IMR-90 (cell line): ENCODE data around the gene ZNF550. TPM values are rescaled to one million over a fixed set of nuclear protein-coding genes. Genes with fewer than 3 reads are reported as not detected.
A peak's percentile ranks its signal among the peaks of the same experiment; 100 is the strongest.

Experiments
- ATAC-seq: fragments of 200-7000 bp; cut with Tn5 transposase; 2 replicates; pipeline ENCODE4 v1.9.1; 2020; ENCODE audit warnings: low read depth, mild to moderate bottlenecking, moderate library complexity
- Bru-seq: library from RNA; stranded (reverse); fragments of 400-500 nt; gene quantifications from one replicate; lab custom pipeline; 2021; lab: Mats Ljungman, UMichigan
- BruChase-seq, 2 experiments: library from RNA; stranded (reverse); fragments of 400-500 nt; gene quantifications; one replicate each; lab custom pipeline; 2021; lab: Mats Ljungman, UMichigan
- BruUV-seq: library from RNA; stranded (reverse); fragments of 400-500 nt; replicated peaks from 2 replicates; lab custom pipeline; 2021; lab: Mats Ljungman, UMichigan
- CTCF ChIA-PET: fragments of 300-600 bp; formaldehyde crosslinking; extraction: SDS; loops from one replicate; lab custom pipeline; 2021; ENCODE audit warnings: antibody characterized with exemption; lab: Yijun Ruan, JAX
- POLR2A ChIA-PET: fragments of 300-600 bp; sonication (Branson Sonifier 250); formaldehyde crosslinking; loops from one replicate; lab custom pipeline; 2022; ENCODE audit warnings: antibody characterized with exemption; ENCODE audit not compliant: unreplicated experiment; lab: Charles Lee
- DNase-seq: peaks from one replicate; pipeline ENCODE4 v3.0.0; 2013
- H2AFZ ChIP-seq: replicated peaks from 2 replicates; pipeline ENCODE3; 2013; ENCODE audit warnings: low read length, mild to moderate bottlenecking; ENCODE audit not compliant: poor library complexity
- H2AK5ac ChIP-seq: 2 replicates; pipeline ENCODE4 v1.6.1; 2013; ENCODE audit warnings: low read depth, low read length, inconsistent platforms
- H2AK9ac ChIP-seq: replicated peaks from 2 replicates; pipeline ENCODE3; 2013; ENCODE audit warnings: mild to moderate bottlenecking, low read depth, low read length, moderate library complexity; ENCODE audit not compliant: poor library complexity
- H2BK120ac ChIP-seq: 2 replicates; pipeline ENCODE4 v1.6.1; 2013; ENCODE audit warnings: low read depth, low read length, inconsistent platforms
- H2BK15ac ChIP-seq: 3 replicates; pipeline ENCODE4 v1.6.1; 2013; ENCODE audit warnings: low read depth, low read length, inconsistent platforms
- H2BK20ac ChIP-seq: 2 replicates; pipeline ENCODE4 v1.6.1; 2013; ENCODE audit warnings: low read depth, mild to moderate bottlenecking, inconsistent platforms, low read length, moderate library complexity
- H2BK5ac ChIP-seq: 2 replicates; pipeline ENCODE4 v1.6.1; 2013; ENCODE audit warnings: mild to moderate bottlenecking, low read depth, low read length, inconsistent platforms; ENCODE audit not compliant: poor library complexity, severe bottlenecking
- H3K14ac ChIP-seq: replicated peaks from 2 replicates; pipeline ENCODE4 v1.6.1; 2013; ENCODE audit warnings: low read depth, low read length, inconsistent platforms
- H3K18ac ChIP-seq: 2 replicates; pipeline ENCODE4 v1.6.1; 2013; ENCODE audit warnings: low read depth, low read length, control low read depth
- H3K23ac ChIP-seq: 2 replicates; pipeline ENCODE4 v1.6.1; 2013; ENCODE audit warnings: low read depth, low read length, inconsistent platforms
- H3K27ac ChIP-seq: 2 replicates; pipeline ENCODE4 v1.5.1; 2013; ENCODE audit warnings: mild to moderate bottlenecking, control low read depth, low read length; ENCODE audit not compliant: insufficient read depth
- H3K27me3 ChIP-seq: 2 replicates; pipeline ENCODE4 v1.6.1; 2013; ENCODE audit warnings: low read length; ENCODE audit not compliant: control insufficient read depth, insufficient read depth
- H3K36me3 ChIP-seq: 2 replicates; pipeline ENCODE4 v1.6.1; 2013; ENCODE audit warnings: low read length, mixed read lengths; ENCODE audit not compliant: control insufficient read depth, insufficient read depth
- H3K4ac ChIP-seq: 2 replicates; pipeline ENCODE4 v1.6.1; 2013; ENCODE audit warnings: low read depth, low read length, inconsistent platforms
- H3K4me1 ChIP-seq: 2 replicates; pipeline ENCODE4 v1.6.1; 2013; ENCODE audit warnings: low read length, mixed read lengths; ENCODE audit not compliant: control insufficient read depth, insufficient read depth
- H3K4me2 ChIP-seq: 2 replicates; pipeline ENCODE4 v1.6.1; 2013; ENCODE audit warnings: low read depth, mild to moderate bottlenecking, control low read depth, low read length, moderate library complexity
- H3K4me3 ChIP-seq: 2 replicates; pipeline ENCODE4 v1.5.1; 2013; ENCODE audit warnings: low read depth, mild to moderate bottlenecking, control low read depth, low read length, moderate library complexity; ENCODE audit not compliant: insufficient read depth
- H3K56ac ChIP-seq: 2 replicates; pipeline ENCODE4 v1.6.1; 2013; ENCODE audit warnings: low read length, inconsistent platforms; ENCODE audit not compliant: insufficient read depth; ENCODE audit errors: extremely low read depth
- H3K79me1 ChIP-seq, 2 experiments: 2 replicates each; pipeline ENCODE4 v1.6.1; 2013; ENCODE audit warnings: low read length in 2 of 2, inconsistent platforms in 1 of 2, low read depth in 1 of 2
- H3K9ac ChIP-seq: 2 replicates; pipeline ENCODE4 v1.6.1; 2013; ENCODE audit warnings: low read depth, low read length, control low read depth
- H3K9me1 ChIP-seq: 2 replicates; pipeline ENCODE4 v1.6.1; 2013; ENCODE audit warnings: low read length, inconsistent platforms; ENCODE audit not compliant: insufficient read depth
- H3K9me3 ChIP-seq: 2 replicates; pipeline ENCODE4 v1.6.1; 2013; ENCODE audit warnings: low read length; ENCODE audit not compliant: control insufficient read depth, insufficient read depth
- H4K20me1 ChIP-seq: 2 replicates; pipeline ENCODE4 v1.6.1; 2013; ENCODE audit warnings: low read length, inconsistent platforms; ENCODE audit not compliant: insufficient read depth
- H4K5ac ChIP-seq: 2 replicates; pipeline ENCODE4 v1.6.1; 2013; ENCODE audit warnings: mild to moderate bottlenecking, low read depth, low read length, control low read depth
- H4K8ac ChIP-seq, 2 experiments: 2 replicates each; pipeline ENCODE4 v1.6.1; 2013; ENCODE audit warnings: low read depth in 2 of 2, low read length in 2 of 2, control low read depth in 1 of 2, inconsistent platforms in 1 of 2
- H4K91ac ChIP-seq: 2 replicates; pipeline ENCODE4 v1.6.1; 2013; ENCODE audit warnings: low read depth, low read length, inconsistent platforms; ENCODE audit not compliant: insufficient read depth
- BHLHE40 ChIP-seq: fragments of 150-350 bp; IDR thresholded peaks from 2 replicates; pipeline ENCODE4 v1.6.1; 2016; ENCODE audit warnings: mild to moderate bottlenecking, low read depth, low read length
- CEBPB ChIP-seq: IDR thresholded peaks from 2 replicates; pipeline ENCODE4 v1.6.1; 2012; ENCODE audit warnings: low read depth, low read length, improper control_type of control experiment
- CHD1 ChIP-seq: IDR thresholded peaks from 2 replicates; pipeline ENCODE4 v1.6.1; 2012; ENCODE audit warnings: low read depth, low read length, improper control_type of control experiment
- FOS ChIP-seq: fragments of 150-350 bp; IDR thresholded peaks from 2 replicates; pipeline ENCODE4 v1.6.1; 2016; ENCODE audit warnings: low read depth, low read length
- MAFK ChIP-seq: IDR thresholded peaks from 2 replicates; pipeline ENCODE4 v1.6.1; 2012; ENCODE audit warnings: low read depth, low read length, improper control_type of control experiment
- MAZ ChIP-seq: IDR thresholded peaks from 2 replicates; pipeline ENCODE4 v1.6.1; 2012; ENCODE audit warnings: low read depth, mild to moderate bottlenecking, low read length, improper control_type of control experiment, moderate library complexity, borderline replicate concordance
- NFE2L2 ChIP-seq: fragments of 150-350 bp; IDR thresholded peaks from 2 replicates; pipeline ENCODE4 v1.6.1; 2016; ENCODE audit warnings: low read depth, mild to moderate bottlenecking, low read length
- POLR2A ChIP-seq: IDR thresholded peaks from 2 replicates; pipeline ENCODE4 v1.6.1; 2012; ENCODE audit warnings: mild to moderate bottlenecking, low read depth, low read length
- RCOR1 ChIP-seq: IDR thresholded peaks from 2 replicates; pipeline ENCODE4 v1.6.1; 2012; ENCODE audit warnings: mild to moderate bottlenecking, low read length, improper control_type of control experiment; ENCODE audit not compliant: insufficient replicate concordance
- RFX5 ChIP-seq: IDR thresholded peaks from 2 replicates; pipeline ENCODE4 v1.8.0; 2012; ENCODE audit warnings: low read depth, mild to moderate bottlenecking, low read length, moderate library complexity
- SMC3 ChIP-seq: fragments of 150-350 bp; IDR thresholded peaks from 2 replicates; pipeline ENCODE4 v1.6.1; 2016; ENCODE audit warnings: low read depth, mild to moderate bottlenecking, antibody characterized with exemption, low read length, moderate library complexity
- USF2 ChIP-seq: fragments of 150-350 bp; IDR thresholded peaks from 2 replicates; pipeline ENCODE4 v1.6.1; 2017; ENCODE audit warnings: mild to moderate bottlenecking, antibody characterized with exemption, low read length, low read depth
- WGBS, 2 experiments: methylation state at CpG; one replicate each; pipeline versions ENCODE4 v1.1.5 to v1.1.7; 2013; ENCODE audit warnings: missing lambda C conversion rate in 2 of 2; ENCODE audit not compliant: insufficient read length in 1 of 2; ENCODE audit errors: extremely low coverage in 2 of 2; 5-methylcytosine and 5-hydroxymethylcytosine counted together
- dilution Hi-C: fragments of 300-500 bp; cut with HindIII; formaldehyde crosslinking; loops from one replicate; pipeline ENCODE4 v1.14.3; 2018; ENCODE audit warnings: low sequenced_read_pairs; ENCODE audit not compliant: unreplicated experiment
- in situ Hi-C: fragments of 300-500 bp; cut with MboI; formaldehyde crosslinking; loops from 3 replicates; pipeline ENCODE4 v1.14.3; 2019; ENCODE audit warnings: low sequenced_read_pairs, inconsistent platforms, mixed read lengths
- intact Hi-C: fragments of 100-400 bp; cut with micrococcal nuclease; formaldehyde crosslinking; loops from 2 replicates; pipeline ENCODE4 v1.10.0; 2022
- long read RNA-seq: library from polyadenylated mRNA; unstranded; transcript quantifications from one replicate; pipeline ENCODE4 v2.0.0, GENCODE V29; 2021; ENCODE audit not compliant: unreplicated experiment
- polyA plus RNA-seq, 3 experiments: library from polyadenylated mRNA; depleted of rRNA; stranded (reverse); fragments of >200 nt; gene quantifications; 2 replicates each; pipeline ENCODE4 v1.2.3, GENCODE V29; 2012; ENCODE audit warnings: low replicate concordance in 1 of 3
- total RNA-seq: library from RNA; depleted of rRNA; stranded (reverse); fragments of >200 nt; gene quantifications from 2 replicates; pipeline ENCODE4 v1.2.3, GENCODE V29; 2012; rRNA removed
- TF ChIP-seq, protein P1 (sequence below): conservative IDR thresholded peaks from 2 replicates; pipeline ENCODE4 v1.5.1; 2012; ENCODE audit warnings: mild to moderate bottlenecking, low read depth, low read length, improper control_type of control experiment

The ZNF550 gene
- total RNA-seq = 6.9 and 12.5 TPM in 2 replicates
- polyA plus RNA-seq (2012; rRNA removed) = 4.2 and 5.7 TPM in 2 replicates
- 2.7 and 4.9 TPM in 2 replicates for polyA plus RNA-seq (2012; cell fraction: cytosol; rRNA removed)
- polyA plus RNA-seq (2012; cell fraction: nucleus; rRNA removed; ENCODE audit: low replicate concordance) = 6.8 and 10.1 TPM in 2 replicates
- percentile 53 among the genes with signal in this experiment for Bru-seq, nascent RNA
- BruChase-seq, experiment 1, labeled RNA remaining after a 6-hour chase = percentile 56 among the genes with signal in this experiment
- percentile 57 among the genes with signal in this experiment for BruChase-seq, experiment 2, labeled RNA remaining after a 2-hour chase
- long read RNA-seq, full-length matches to known transcripts = 8 of 13 reads
- long read RNA-seq, partial matches to known transcripts = 2 of 13 reads
- long read RNA-seq, other reads (novel, unspliced or antisense) = 3 of 13 reads

- H3K9me3 ChIP-seq = peaks cover 14% of the 10 kb centered on the region
- peak within 1 kb of the TSS; percentile 91 for H3K9ac ChIP-seq
- in situ Hi-C loops (no loop called here), dilution Hi-C loops (no loop called here), intact Hi-C loops (no loop called here)
- peak within 1 kb of the TSS; percentile 58; the same call in 1 of the 2 replicates for H4K91ac ChIP-seq
- POLR2A ChIA-PET = no interaction called here
- peak within 1 kb of the TSS; percentile 87 for H4K5ac ChIP-seq
- no peaks in the 10 kb centered on the region for H3K9me1 ChIP-seq
- 0% methylated on average over 29 of the region's 56 CpGs; no CpG with 5 or more reads in 1 of the 2 experiments for WGBS, 2 experiments
- peak; percentile 98 for ATAC-seq
- H4K8ac ChIP-seq = peak within 1 kb of the TSS; percentile 50 to 88
- CTCF ChIA-PET = no interaction called here
- peak within 1 kb of the TSS; percentile 75 for H3K27ac ChIP-seq
- no TSS peak for BruUV-seq
- H3K36me3 ChIP-seq = peaks cover 14% of the 10 kb centered on the region
- no peak within 1 kb of the TSS for H3K56ac ChIP-seq
- peak; percentile 83 for DNase-seq
- no peaks in the 10 kb centered on the region for H4K20me1 ChIP-seq
- H2BK5ac ChIP-seq = peak within 1 kb of the TSS; percentile 88
- H3K27me3 ChIP-seq = no peaks in the 10 kb centered on the region
- H3K4me1 ChIP-seq = peaks cover 2% of the 10 kb centered on the region
- H2AK9ac ChIP-seq = peak within 1 kb of the TSS; percentile 90
- H2AK5ac ChIP-seq = peak within 1 kb of the TSS; percentile 60
- H3K4me2 ChIP-seq = peak within 1 kb of the TSS; percentile 90
- H3K4me3 ChIP-seq = peak within 1 kb of the TSS; percentile 95
- H2BK15ac ChIP-seq = peak within 1 kb of the TSS; percentile 68; the same call in 1 of the 3 replicates
- H3K79me1 ChIP-seq = peaks cover 9 to 29% of the 10 kb centered on the region in 2 experiments; a peak in 3 of 4 replicates
- peak within 1 kb of the TSS; percentile 58 for H3K4ac ChIP-seq
- H2AFZ ChIP-seq = peak within 1 kb of the TSS; percentile 97
- H3K14ac ChIP-seq = peak within 1 kb of the TSS; percentile 66
- peak within 1 kb of the TSS; percentile 41; the same call in 1 of the 2 replicates for H2BK20ac ChIP-seq
- H3K23ac ChIP-seq = peak within 1 kb of the TSS; percentile 70
- H2BK120ac ChIP-seq = peak within 1 kb of the TSS; percentile 32; the same call in 1 of the 2 replicates
- H3K18ac ChIP-seq = peak within 1 kb of the TSS; percentile 71
- TF ChIP-seq, protein P1, sequence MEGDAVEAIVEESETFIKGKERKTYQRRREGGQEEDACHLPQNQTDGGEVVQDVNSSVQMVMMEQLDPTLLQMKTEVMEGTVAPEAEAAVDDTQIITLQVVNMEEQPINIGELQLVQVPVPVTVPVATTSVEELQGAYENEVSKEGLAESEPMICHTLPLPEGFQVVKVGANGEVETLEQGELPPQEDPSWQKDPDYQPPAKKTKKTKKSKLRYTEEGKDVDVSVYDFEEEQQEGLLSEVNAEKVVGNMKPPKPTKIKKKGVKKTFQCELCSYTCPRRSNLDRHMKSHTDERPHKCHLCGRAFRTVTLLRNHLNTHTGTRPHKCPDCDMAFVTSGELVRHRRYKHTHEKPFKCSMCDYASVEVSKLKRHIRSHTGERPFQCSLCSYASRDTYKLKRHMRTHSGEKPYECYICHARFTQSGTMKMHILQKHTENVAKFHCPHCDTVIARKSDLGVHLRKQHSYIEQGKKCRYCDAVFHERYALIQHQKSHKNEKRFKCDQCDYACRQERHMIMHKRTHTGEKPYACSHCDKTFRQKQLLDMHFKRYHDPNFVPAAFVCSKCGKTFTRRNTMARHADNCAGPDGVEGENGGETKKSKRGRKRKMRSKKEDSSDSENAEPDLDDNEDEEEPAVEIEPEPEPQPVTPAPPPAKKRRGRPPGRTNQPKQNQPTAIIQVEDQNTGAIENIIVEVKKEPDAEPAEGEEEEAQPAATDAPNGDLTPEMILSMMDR = no peak
- TF ChIP-seq CHD1 (no peak), FOS (no peak), NFE2L2 (no peak), RFX5 (no peak), USF2 (no peak), RCOR1 (no peak), CEBPB (no peak), BHLHE40 (no peak), MAFK (no peak), POLR2A (peak; percentile 52; the same call in 1 of the 2 replicates), MAZ (no peak), SMC3 (no peak)
Observed at GRCh38 chr19:57559404-57560025, at the start of gene ZNF550. Gene ZNF550, minus strand, starts transcription at chr19:57559863. Its CDS starts 181 bp downstream, at chr19:57559682.
